Mesendoderm (in vitro differentiated cells): ENCODE data around the gene CARS1.

Experiments used
- DNase-seq: peaks from one replicate; pipeline ENCODE4 v3.0.0; 2013
- H2AK5ac ChIP-seq: 2 replicates; pipeline ENCODE4 v1.6.1; 2013; ENCODE audit warnings: low read length, inconsistent platforms
- H2BK120ac ChIP-seq: 2 replicates; pipeline ENCODE4 v1.6.1; 2013; ENCODE audit warnings: low read depth, mild to moderate bottlenecking, low read length, moderate library complexity, mixed read lengths
- H2BK15ac ChIP-seq: replicated peaks from 2 replicates; pipeline ENCODE4 v1.6.1; 2013; ENCODE audit warnings: low read depth, mild to moderate bottlenecking, moderate library complexity
- H2BK5ac ChIP-seq: 2 replicates; pipeline ENCODE4 v1.6.1; 2013; ENCODE audit warnings: low read length, inconsistent platforms
- H3K18ac ChIP-seq: 2 replicates; pipeline ENCODE4 v1.6.1; 2013; ENCODE audit warnings: mild to moderate bottlenecking, low read length, mixed read lengths
- H3K23ac ChIP-seq: one replicate; pipeline ENCODE4 v1.6.1; 2013; ENCODE audit warnings: low read length
- H3K27ac ChIP-seq: 2 replicates; pipeline ENCODE4 v1.5.1; 2013; ENCODE audit warnings: low read depth, mild to moderate bottlenecking, inconsistent platforms, low read length, moderate library complexity
- H3K27me3 ChIP-seq: 2 replicates; pipeline ENCODE4 v1.6.1; 2013; ENCODE audit warnings: low read length, control low read depth, mild to moderate bottlenecking, inconsistent platforms; ENCODE audit not compliant: insufficient read depth, poor library complexity
- H3K36me3 ChIP-seq: 2 replicates; pipeline ENCODE4 v1.6.1; 2013; ENCODE audit warnings: low read length, inconsistent platforms; ENCODE audit not compliant: control insufficient read depth, insufficient read depth
- H3K4ac ChIP-seq: one replicate; pipeline ENCODE4 v1.6.1; 2013; ENCODE audit warnings: low read depth, mild to moderate bottlenecking, low read length, moderate library complexity
- H3K4me1 ChIP-seq: 2 replicates; pipeline ENCODE4 v1.6.1; 2013; ENCODE audit warnings: low read depth, low read length, inconsistent platforms; ENCODE audit not compliant: control insufficient read depth
- H3K4me2 ChIP-seq: 2 replicates; pipeline ENCODE4 v1.6.1; 2013; ENCODE audit warnings: low read length
- H3K4me3 ChIP-seq: 2 replicates; pipeline ENCODE4 v1.5.1; 2013; ENCODE audit warnings: mild to moderate bottlenecking, low read length
- H3K56ac ChIP-seq: one replicate; pipeline ENCODE4 v1.6.1; 2013; ENCODE audit warnings: low read length
- H3K79me1 ChIP-seq: 2 replicates; pipeline ENCODE4 v1.6.1; 2013; ENCODE audit warnings: low read length, inconsistent platforms
- H3K79me2 ChIP-seq: 2 replicates; pipeline ENCODE4 v1.6.1; 2013; ENCODE audit warnings: mild to moderate bottlenecking, low read length; ENCODE audit not compliant: control insufficient read depth, insufficient read depth
- H3K9ac ChIP-seq: 2 replicates; pipeline ENCODE4 v1.6.1; 2013; ENCODE audit warnings: low read length, inconsistent platforms
- H4K5ac ChIP-seq: one replicate; pipeline ENCODE4 v1.6.1; 2013; ENCODE audit warnings: low read length
- H4K8ac ChIP-seq: one replicate; pipeline ENCODE4 v1.6.1; 2013; ENCODE audit warnings: low read depth, mild to moderate bottlenecking, control low read depth, low read length, moderate library complexity
- WGBS: extraction: QIAGEN DNeasy Blood & Tissue Kit; methylation state at CpG from one replicate; pipeline ENCODE4 v1.1.7; 2013; ENCODE audit warnings: low lambda C conversion rate, missing lambda C conversion rate; ENCODE audit not compliant: insufficient coverage; ENCODE audit errors: extremely low coverage; 5-methylcytosine and 5-hydroxymethylcytosine counted together

Gene CARS1

DNA sequence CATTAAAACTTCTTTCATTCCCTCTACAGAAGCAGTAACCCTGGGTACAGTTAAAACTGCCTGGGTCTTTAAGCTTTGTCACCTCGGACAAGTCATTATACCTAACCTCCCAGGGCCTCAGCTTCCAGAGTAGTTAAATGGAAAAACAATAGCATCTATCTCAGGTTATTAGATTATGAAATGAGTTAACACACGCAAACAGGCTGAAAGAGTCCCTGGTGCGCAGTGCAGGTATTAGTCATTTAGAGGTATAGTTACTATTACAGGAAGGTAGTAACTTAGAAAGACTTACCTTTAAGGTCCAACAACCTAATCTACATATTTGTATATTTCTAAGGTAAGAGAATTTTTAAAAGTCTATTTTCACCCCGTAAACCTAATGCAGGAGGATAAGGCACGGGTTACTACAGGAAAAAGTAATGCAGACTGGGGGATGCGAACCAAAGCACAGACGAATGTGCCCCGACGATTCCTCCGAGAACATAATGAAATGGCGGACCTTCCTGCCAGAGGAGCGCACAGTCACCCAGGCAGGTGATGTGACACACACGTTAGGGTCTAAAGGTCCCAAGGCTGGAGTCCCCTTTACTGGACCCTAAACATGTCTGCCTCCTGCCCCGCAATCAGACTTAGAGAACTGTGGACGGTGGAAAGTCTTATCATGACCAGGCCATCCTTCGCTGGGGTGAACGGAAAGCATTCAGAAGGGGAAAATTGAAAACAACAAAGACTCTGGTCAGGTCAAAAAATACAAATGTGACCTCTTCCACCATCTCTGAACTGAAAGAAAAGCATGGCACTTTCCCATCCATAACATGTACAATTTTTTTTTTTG, 66.4 kb downstream of the CARS1 start:
- Histone ChIP-seq H3K27ac (peak overlapping the region; percentile 92), H3K4me1 (peaks cover 3% of the 10 kb centered on the region), H2AK5ac (peak overlapping the region; percentile 69), H2BK120ac (no peak overlapping the region), H3K4me3 (peak overlapping the region; percentile 89), H3K23ac (peak overlapping the region; percentile 95), H3K4ac (no peak overlapping the region), H4K8ac (no peak overlapping the region), H4K5ac (no peak overlapping the region), H3K18ac (no peak overlapping the region), H2BK5ac (no peak overlapping the region), H3K36me3 (peaks cover 2% of the 10 kb centered on the region), H3K56ac (peak overlapping the region; percentile 96), H3K4me2 (peak overlapping the region; percentile 86), H3K79me1 (peaks cover 3% of the 10 kb centered on the region), H2BK15ac (no peak overlapping the region), H3K79me2 (peaks cover 58% of the 10 kb centered on the region), H3K27me3 (no peaks in the 10 kb centered on the region), H3K9ac (peak overlapping the region; percentile 96)
- peak; percentile 40 for DNase-seq
- no CpG with 5 or more reads among the region's 17 CpGs for WGBS

DNA sequence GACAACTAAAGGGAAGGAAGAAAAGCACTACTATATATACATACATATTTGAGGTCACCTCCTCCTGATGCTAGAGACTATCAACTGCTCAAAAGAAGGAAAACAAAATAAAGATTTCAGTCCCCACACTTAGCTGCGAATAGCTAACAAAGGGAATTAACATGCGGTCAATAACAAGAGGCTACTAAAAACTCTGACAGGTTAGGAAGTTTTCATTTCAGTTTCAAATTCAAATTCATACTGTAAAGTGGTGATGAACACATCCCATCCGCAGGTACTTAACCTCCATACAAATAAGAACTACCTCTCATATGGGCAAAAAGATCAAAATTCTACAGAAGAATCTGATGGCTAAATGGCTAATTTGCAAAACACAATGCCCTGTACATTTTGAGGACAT, 67.7 kb downstream of the CARS1 start:
- H3K4me1 ChIP-seq = peaks cover 3% of the 10 kb centered on the region
- peaks cover 3% of the 10 kb centered on the region for H3K79me1 ChIP-seq
- no peak overlapping the region for H4K5ac ChIP-seq
- H3K36me3 ChIP-seq = peaks cover 2% of the 10 kb centered on the region
- no CpG with 5 or more reads among the region's 3 CpGs for WGBS
- no peak for DNase-seq
- peak overlapping the region; percentile 25 for H3K9ac ChIP-seq
- peak overlapping the region; percentile 12 for H3K4me2 ChIP-seq
- H3K4ac ChIP-seq = no peak overlapping the region
- H3K27ac ChIP-seq = no peak overlapping the region
- H2BK5ac ChIP-seq = no peak overlapping the region
- H4K8ac ChIP-seq = no peak overlapping the region
- H3K27me3 ChIP-seq = no peaks in the 10 kb centered on the region
- H3K56ac ChIP-seq = no peak overlapping the region
- H2BK120ac ChIP-seq = no peak overlapping the region
- H3K4me3 ChIP-seq = no peak overlapping the region
- H2BK15ac ChIP-seq = no peak overlapping the region
- H3K23ac ChIP-seq = no peak overlapping the region
- peaks cover 68% of the 10 kb centered on the region for H3K79me2 ChIP-seq
- no peak overlapping the region for H2AK5ac ChIP-seq
- no peak overlapping the region for H3K18ac ChIP-seq

DNA sequence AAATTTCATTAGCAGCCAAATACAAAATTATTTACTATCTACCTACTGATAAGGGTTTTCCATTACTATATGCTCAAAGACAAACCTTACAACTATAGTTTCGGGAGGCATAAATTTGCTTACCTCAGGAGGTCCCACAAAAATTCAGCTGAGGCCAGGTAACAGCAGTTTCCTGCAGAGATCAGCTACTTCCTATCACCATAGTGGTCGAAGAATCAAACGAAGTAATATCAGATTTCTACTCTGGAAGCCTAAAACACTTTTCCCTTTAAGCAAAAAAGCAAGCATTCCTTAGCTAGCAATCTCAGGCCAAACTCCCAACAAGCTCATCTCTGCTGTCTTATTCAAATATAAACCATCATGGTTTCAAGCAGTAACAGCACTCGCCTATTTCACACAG, 68.2 kb downstream of the CARS1 start:
- no CpG with 5 or more reads among the region's 4 CpGs for WGBS
- Histone ChIP-seq H3K4me3 (no peak overlapping the region), H3K27ac (no peak overlapping the region), H3K4me1 (peaks cover 3% of the 10 kb centered on the region), H4K8ac (no peak overlapping the region), H3K4ac (no peak overlapping the region), H3K79me1 (peaks cover 3% of the 10 kb centered on the region), H2BK120ac (no peak overlapping the region), H3K23ac (no peak overlapping the region), H3K36me3 (peaks cover 2% of the 10 kb centered on the region), H3K56ac (no peak overlapping the region), H4K5ac (no peak overlapping the region), H2AK5ac (no peak overlapping the region), H3K4me2 (peak overlapping the region; percentile 9), H2BK15ac (no peak overlapping the region), H3K9ac (peak overlapping the region; percentile 31), H2BK5ac (no peak overlapping the region), H3K18ac (no peak overlapping the region), H3K27me3 (no peaks in the 10 kb centered on the region), H3K79me2 (peaks cover 72% of the 10 kb centered on the region)
- peak; percentile 13 for DNase-seq

DNA sequence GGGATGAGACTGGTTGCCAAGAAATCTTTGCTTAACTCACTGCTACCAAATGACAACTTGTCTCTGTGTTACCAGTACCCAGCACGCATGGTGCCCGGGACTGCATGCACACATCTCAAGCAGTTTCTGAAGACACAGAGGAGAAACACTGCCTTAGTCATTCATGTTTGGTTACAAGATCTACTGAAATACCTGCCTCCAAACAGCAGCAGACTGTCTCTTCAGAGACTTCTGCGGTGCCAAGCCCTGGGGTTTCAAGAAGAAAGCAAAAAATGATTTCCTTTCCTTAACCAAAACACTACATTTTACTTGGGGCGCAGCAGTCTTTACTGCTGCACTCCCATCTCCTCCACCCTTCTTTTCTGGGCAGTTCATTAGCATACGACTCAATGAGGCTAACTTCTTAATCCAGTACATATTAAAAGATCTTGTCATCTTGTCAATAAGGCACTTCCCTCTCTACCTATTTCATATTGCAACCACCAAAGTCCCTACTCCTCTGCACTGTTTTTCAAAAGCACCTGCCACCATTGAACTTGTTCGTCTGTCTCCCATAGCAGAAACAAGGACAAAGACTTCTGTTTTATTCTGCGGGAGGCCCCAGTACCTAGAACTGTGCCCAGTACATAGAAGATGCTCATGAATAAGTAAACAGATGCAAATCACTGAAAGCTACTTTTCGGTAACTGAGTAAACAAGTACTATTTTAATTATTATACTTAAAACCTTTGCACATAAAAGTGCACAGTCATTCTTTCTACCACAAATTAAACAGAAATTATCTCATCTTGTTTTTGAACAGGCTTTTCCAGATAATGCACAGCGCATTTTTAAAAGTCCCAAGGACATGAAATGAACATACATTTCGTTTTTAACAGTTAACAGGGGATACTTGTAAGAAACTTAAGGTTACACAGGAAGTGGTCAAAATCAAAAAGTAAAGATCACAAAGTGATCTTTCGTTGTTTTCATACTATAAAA, 69.1 kb downstream of the CARS1 start:
- peaks cover 2% of the 10 kb centered on the region for H3K36me3 ChIP-seq
- peaks cover 81% of the 10 kb centered on the region for H3K79me2 ChIP-seq
- no CpG with 5 or more reads among the region's 11 CpGs for WGBS
- H3K18ac ChIP-seq = no peak overlapping the region
- no peak overlapping the region for H3K27ac ChIP-seq
- no peak overlapping the region for H3K9ac ChIP-seq
- no peaks in the 10 kb centered on the region for H3K27me3 ChIP-seq
- peak overlapping the region; percentile 74 for H3K23ac ChIP-seq
- peaks cover 3% of the 10 kb centered on the region for H3K79me1 ChIP-seq
- H4K5ac ChIP-seq = no peak overlapping the region
- H3K4me1 ChIP-seq = peaks cover 3% of the 10 kb centered on the region
- no peak overlapping the region for H2BK5ac ChIP-seq
- no peak overlapping the region for H2AK5ac ChIP-seq
- H3K4me3 ChIP-seq = no peak overlapping the region
- no peak for DNase-seq
- no peak overlapping the region for H3K4me2 ChIP-seq
- H4K8ac ChIP-seq = no peak overlapping the region
- H3K4ac ChIP-seq = no peak overlapping the region
- H3K56ac ChIP-seq = peak overlapping the region; percentile 22
- no peak overlapping the region for H2BK15ac ChIP-seq
- no peak overlapping the region for H2BK120ac ChIP-seq

DNA sequence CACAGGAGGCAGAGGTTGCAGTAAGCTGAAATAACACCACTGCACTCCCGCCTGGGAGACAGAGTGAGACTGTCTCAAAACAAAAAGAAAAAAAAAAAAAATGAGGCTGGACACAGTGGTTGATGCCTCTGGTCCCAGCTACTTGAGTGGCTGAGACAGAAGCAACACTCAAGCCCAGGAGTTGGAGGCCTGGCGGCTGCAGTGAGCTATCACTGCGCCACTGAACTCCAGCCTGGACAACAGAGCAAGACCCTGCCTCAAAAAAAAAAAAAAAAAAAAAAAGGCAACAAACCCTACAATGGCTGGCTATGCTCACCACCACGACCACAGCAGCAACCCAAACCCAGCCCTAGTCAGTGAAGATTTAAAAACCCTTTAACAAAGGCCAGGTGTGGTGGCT, 73.3 kb downstream of the CARS1 start:
- H3K79me1 ChIP-seq = peaks cover 2% of the 10 kb centered on the region
- no peak for DNase-seq
- peaks cover 84% of the 10 kb centered on the region for H3K79me2 ChIP-seq
- no peak overlapping the region for H3K18ac ChIP-seq
- no peak overlapping the region for H3K56ac ChIP-seq
- H3K23ac ChIP-seq = no peak overlapping the region
- H2AK5ac ChIP-seq = no peak overlapping the region
- H3K4me3 ChIP-seq = no peak overlapping the region
- no peak overlapping the region for H2BK5ac ChIP-seq
- no CpG with 5 or more reads among the region's 4 CpGs for WGBS
- H3K36me3 ChIP-seq = peaks cover 2% of the 10 kb centered on the region
- no peak overlapping the region for H3K9ac ChIP-seq
- H3K4ac ChIP-seq = no peak overlapping the region
- peaks cover 8% of the 10 kb centered on the region for H3K4me1 ChIP-seq
- no peak overlapping the region for H2BK15ac ChIP-seq
- H3K27ac ChIP-seq = no peak overlapping the region
- no peak overlapping the region for H4K5ac ChIP-seq
- H4K8ac ChIP-seq = no peak overlapping the region
- H2BK120ac ChIP-seq = no peak overlapping the region
- no peaks in the 10 kb centered on the region for H3K27me3 ChIP-seq
- no peak overlapping the region for H3K4me2 ChIP-seq
